Endothelial cell of umbilical vein (primary cell): ENCODE measurements around the gene MMS22L.

Experiments
- CTCF ChIP-seq, 2 donors: IDR thresholded peaks; 1 replicate in 1 of 2; 2 replicates in 1 of 2; pipeline ENCODE4 v1.5.1; 2011; ENCODE audit warnings: low read length in 2 of 2, mild to moderate bottlenecking in 2 of 2, moderate library complexity in 2 of 2, control low read depth in 1 of 2, inconsistent platforms in 1 of 2, low read depth in 1 of 2; ENCODE audit not compliant: insufficient read depth in 1 of 2; ENCODE audit errors: extremely low read depth in 1 of 2
- POLR2A ChIP-seq: IDR thresholded peaks from 2 replicates; pipeline ENCODE4 v1.6.1; 2012; ENCODE audit warnings: low read depth, mild to moderate bottlenecking, control low read depth, low read length
- POLR2AphosphoS5 ChIP-seq: IDR thresholded peaks from 2 replicates; pipeline ENCODE4 v1.6.1; 2012; ENCODE audit warnings: low read depth, mild to moderate bottlenecking, control low read depth, low read length, moderate library complexity; ENCODE audit not compliant: insufficient read depth
- TF ChIP-seq, protein P1 (sequence below): IDR thresholded peaks from 2 replicates; pipeline ENCODE4 v1.6.1; 2011; ENCODE audit not compliant: insufficient read depth, insufficient read length

- TF ChIP-seq POLR2A (no peak), CTCF (IDR thresholded peaks at IDR 0.05; ENCODE audit: extremely low read depth in 1 of 2, insufficient read depth in 1 of 2, low read depth in 1 of 2, low read length in 2 of 2) (no peak), POLR2AphosphoS5 (no peak)
- TF ChIP-seq, protein P1, sequence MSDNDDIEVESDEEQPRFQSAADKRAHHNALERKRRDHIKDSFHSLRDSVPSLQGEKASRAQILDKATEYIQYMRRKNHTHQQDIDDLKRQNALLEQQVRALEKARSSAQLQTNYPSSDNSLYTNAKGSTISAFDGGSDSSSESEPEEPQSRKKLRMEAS: no peak
These were observed 187.6 kb downstream of the MMS22L start for GRCh38 chr6:97095311-97095850.
